NCI-H774 (cell line): ENCODE results near the gene C6orf89.

Experiments
- DNase-seq: peaks from one replicate; lab custom pipeline; 2025; lab: John Stamatoyannopoulos, UW

C6orf89 gene

GRCh38 chr6:36852481-36853147 is 33.1 kb upstream of the C6orf89 start:
- no peak for DNase-seq

GRCh38 chr6:36853325-36853724 is 32.4 kb upstream of the C6orf89 start:
- DNase-seq = no peak

GRCh38 chr6:36855750-36856149 is 30.0 kb upstream of the C6orf89 start:
- no peak for DNase-seq

GRCh38 chr6:36856277-36856676 is 29.5 kb upstream of the C6orf89 start:
- DNase-seq = no peak

GRCh38 chr6:36857325-36857724 is 28.4 kb upstream of the C6orf89 start:
- DNase-seq = no peak

GRCh38 chr6:36858407-36858981 is 27.3 kb upstream of the C6orf89 start:
- DNase-seq = no peak

GRCh38 chr6:36860126-36860525 is 25.6 kb upstream of the C6orf89 start:
- DNase-seq = no peak

- DNase-seq = no peak
Observed at GRCh38 chr6:36862164-36862847, 23.4 kb upstream of the C6orf89 start.

- DNase-seq = no peak
Observed at GRCh38 chr6:36862848-36863382, 22.8 kb upstream of the C6orf89 start.

- DNase-seq = peak; percentile 6
Observed at GRCh38 chr6:36863670-36864540, 21.8 kb upstream of the C6orf89 start.

- DNase-seq = no peak
Observed at GRCh38 chr6:36865835-36866234, 19.9 kb upstream of the C6orf89 start.

- no peak for DNase-seq
Observed at GRCh38 chr6:36867471-36868224, 18.1 kb upstream of the C6orf89 start.

- DNase-seq = no peak
Observed at GRCh38 chr6:36871686-36872085, 14.1 kb upstream of the C6orf89 start.

- no peak for DNase-seq
Observed at GRCh38 chr6:36873115-36873514, 12.6 kb upstream of the C6orf89 start.

GRCh38 chr6:36873612-36874442 is 11.9 kb upstream of the C6orf89 start:
- DNase-seq = no peak

GRCh38 chr6:36874443-36875249 is 11.1 kb upstream of the C6orf89 start, which contains the start of gene PPIL1:
Gene PPIL1, minus strand, starts transcription at chr6:36874803. Its CDS starts 31 bp downstream, at chr6:36874772.
- DNase-seq = peak; percentile 89

- no peak for DNase-seq
Observed at GRCh38 chr6:36875250-36875633, 10.5 kb upstream of the C6orf89 start.

GRCh38 chr6:36884610-36885009 is 1.1 kb upstream of the C6orf89 start:
- DNase-seq = no peak

GRCh38 chr6:36886950-36887618 is 1.3 kb downstream of the C6orf89 start:
- no peak for DNase-seq
